Sigmoid colon (tissue), 7 donors: ENCODE results near the gene ZBTB33. TPM values are rescaled to one million over a fixed set of nuclear protein-coding genes. Genes with fewer than 3 reads are reported as not detected.

Experiments used
- DNase-seq: peaks from one replicate; pipeline ENCODE4 v3.0.0-alpha.2; 2019
- H3K27ac ChIP-seq, 4 donors: fragments of 200-600 bp; sonication (generic); one replicate each; pipeline ENCODE4 v1.5.1; 2016 to 2019; ENCODE audit warnings: mild to moderate bottlenecking in 1 of 4
- H3K27me3 ChIP-seq, 3 donors: fragments of 200-600 bp; sonication (generic); one replicate each; pipeline ENCODE4 v1.5.1; 2019; ENCODE audit warnings: mild to moderate bottlenecking in 1 of 3
- H3K36me3 ChIP-seq, 4 donors: fragments of 200-600 bp; sonication (generic); one replicate each; pipeline ENCODE4 v1.5.1; 2016 to 2019
- H3K4me1 ChIP-seq, 4 donors: fragments of 200-600 bp; sonication (generic); one replicate each; pipeline ENCODE4 v1.5.1; 2017 to 2019
- H3K4me3 ChIP-seq, 4 donors: fragments of 200-600 bp; sonication (generic); one replicate each; pipeline ENCODE4 v1.5.1; 2017 to 2019; ENCODE audit warnings: mild to moderate bottlenecking in 2 of 4, moderate library complexity in 1 of 4
- H3K9me3 ChIP-seq, 4 donors: fragments of 200-600 bp in 3 of 4; sonication (generic) in 3 of 4; one replicate each; pipeline versions ENCODE4 v1.5.1 to v1.6.1; 2013 to 2019
- CTCF ChIP-seq, 4 experiments: fragments of 450-650 bp in 3 of 4; fragments of 200-600 bp in 1 of 4; IDR thresholded peaks; one replicate each; pipeline ENCODE4 v1.5.1; 2016 to 2019; ENCODE audit warnings: antibody characterized with exemption in 4 of 4, mild to moderate bottlenecking in 3 of 4, moderate library complexity in 2 of 4
- EP300 ChIP-seq, 4 donors: sonication (generic); formaldehyde crosslinking; IDR thresholded peaks; one replicate each; pipeline ENCODE4 v1.6.1; 2017; ENCODE audit warnings: antibody characterized with exemption in 4 of 4
- POLR2A ChIP-seq, 2 donors: fragments of 450-650 bp; IDR thresholded peaks; one replicate each; pipeline ENCODE4 v1.6.1; 2016; ENCODE audit warnings: antibody characterized with exemption in 2 of 2, mild to moderate bottlenecking in 2 of 2, moderate library complexity in 2 of 2
- POLR2AphosphoS5 ChIP-seq, 4 donors: sonication (generic); formaldehyde crosslinking; IDR thresholded peaks; one replicate each; pipeline ENCODE4 v1.6.1; 2017; ENCODE audit warnings: antibody characterized with exemption in 4 of 4
- WGBS, 2 donors: extraction: QIAGEN DNeasy Blood & Tissue Kit; methylation state at CpG; one replicate each; pipeline ENCODE4 v1.1.7; 2013; 5-methylcytosine and 5-hydroxymethylcytosine counted together
- intact Hi-C: fragments of 100-400 bp; cut with DNase I; formaldehyde crosslinking; loops from one replicate; pipeline ENCODE4 v1.15.1; 2023
- polyA plus RNA-seq, 3 donors: library from polyadenylated mRNA; stranded (reverse); fragments of 200-250 nt; gene quantifications; one replicate each; pipeline ENCODE4 v1.2.3, GENCODE V29; 2013
- total RNA-seq, 4 donors: library from RNA; depleted of rRNA; stranded (reverse); fragments of >200 nt; gene quantifications; one replicate each; pipeline ENCODE4 v1.1.0, GENCODE V29; 2016
- donor health status: healthy with polysubstance abuse.
- donor health status: Bipolar disorder and iron deficiency.
- donor health status: healthy.

Gene ZBTB33
- total and polyA plus RNA-seq, 7 donors = 4.2 to 13.2 (median 5.8) TPM

- 83 to 92% methylated on average over 5 of the region's 5 CpGs for WGBS, 2 donors
- TF ChIP-seq EP300 (IDR thresholded peaks at IDR 0.05) (no peak), POLR2AphosphoS5 (IDR thresholded peaks at IDR 0.05) (no peak), CTCF (IDR thresholded peaks at IDR 0.05) (no peak), POLR2A (IDR thresholded peaks at IDR 0.05) (no peak)
- H3K27ac ChIP-seq = no peak overlapping the region
- no peaks in the 10 kb centered on the region for H3K9me3 ChIP-seq
- H3K4me1 ChIP-seq = peaks cover 0 to 14% (median 4%) of the 10 kb centered on the region in 4 donors
- intact Hi-C loops = no loop called here
- no peak overlapping the region for H3K4me3 ChIP-seq
- no peak for DNase-seq
- H3K36me3 ChIP-seq = peaks cover 0 to 11% (median 0%) of the 10 kb centered on the region in 4 donors
- H3K27me3 ChIP-seq = no peaks in the 10 kb centered on the region
Observed at GRCh38 chrX:120242813-120243212, 7.8 kb upstream of the ZBTB33 start.

- DNase-seq = no peak
- Histone ChIP-seq H3K27me3 (no peaks in the 10 kb centered on the region), H3K4me3 (peak overlapping the region; percentile 52 to 70 (median 64)), H3K27ac (peak overlapping the region; percentile 85 to 90 (median 86)), H3K9me3 (no peaks in the 10 kb centered on the region), H3K4me1 (peaks cover 0 to 14% (median 4%) of the 10 kb centered on the region in 4 donors), H3K36me3 (peaks cover 0 to 5% (median 0%) of the 10 kb centered on the region in 4 donors)
- WGBS, 2 donors = 0% methylated on average over 16 of the region's 16 CpGs
- intact Hi-C loops = no loop called here
- TF ChIP-seq POLR2A (IDR thresholded peaks at IDR 0.05) = no peak
- TF ChIP-seq CTCF (IDR thresholded peaks at IDR 0.05) = no peak
- no peak for TF ChIP-seq EP300 (IDR thresholded peaks at IDR 0.05)
Observed at GRCh38 chrX:120244395-120244734, 6.2 kb upstream of the ZBTB33 start.

- Histone ChIP-seq H3K9me3 (no peaks in the 10 kb centered on the region), H3K4me3 (peak overlapping the region; percentile 52 to 70 (median 64)), H3K27ac (peak overlapping the region; percentile 85 to 90 (median 86)), H3K27me3 (no peaks in the 10 kb centered on the region), H3K36me3 (no peaks in the 10 kb centered on the region), H3K4me1 (peaks cover 0 to 16% (median 4%) of the 10 kb centered on the region in 4 donors)
- 1% methylated on average over 43 of the region's 43 CpGs for WGBS, 2 donors
- intact Hi-C loops = no loop called here
- no peak for TF ChIP-seq POLR2A (IDR thresholded peaks at IDR 0.05)
- TF ChIP-seq POLR2AphosphoS5 (IDR thresholded peaks at IDR 0.05) = peak; percentile 32 to 70 (median 58)
- peak; percentile 91 for DNase-seq
Observed at GRCh38 chrX:120244735-120245498, 5.7 kb upstream of the ZBTB33 start.

GRCh38 chrX:120251471-120252011 is 929 bp downstream of the ZBTB33 start:
- H3K4me3 ChIP-seq = peak overlapping the region; percentile 52 to 73 (median 66)
- peaks cover 0 to 15% (median 4%) of the 10 kb centered on the region in 4 donors for H3K4me1 ChIP-seq
- DNase-seq = peak; percentile 72
- 0 to 1% methylated on average over 28 of the region's 28 CpGs for WGBS, 2 donors
- peak overlapping the region; percentile 89 to 93 (median 90) for H3K27ac ChIP-seq
- no peaks in the 10 kb centered on the region for H3K9me3 ChIP-seq
- no peak for TF ChIP-seq POLR2AphosphoS5 (IDR thresholded peaks at IDR 0.05)
- TF ChIP-seq EP300 (IDR thresholded peaks at IDR 0.05) = no peak
- TF ChIP-seq POLR2A (IDR thresholded peaks at IDR 0.05) = no peak
- no peak for TF ChIP-seq CTCF (IDR thresholded peaks at IDR 0.05)
- H3K27me3 ChIP-seq = no peaks in the 10 kb centered on the region
- H3K36me3 ChIP-seq = peaks cover 0 to 15% (median 2%) of the 10 kb centered on the region in 4 donors
- intact Hi-C loops = loop anchor here (5.0 kb wide), 2 partner anchors 56 to 206 kb away; no protein-coding TSS in a partner anchor

- Histone ChIP-seq H3K9me3 (no peaks in the 10 kb centered on the region), H3K36me3 (peaks cover 0 to 15% (median 2%) of the 10 kb centered on the region in 4 donors), H3K4me3 (no peak overlapping the region), H3K27me3 (no peaks in the 10 kb centered on the region), H3K27ac (no peak overlapping the region), H3K4me1 (peaks cover 0 to 15% (median 4%) of the 10 kb centered on the region in 4 donors)
- TF ChIP-seq POLR2AphosphoS5 (IDR thresholded peaks at IDR 0.05) = no peak
- no peak for TF ChIP-seq EP300 (IDR thresholded peaks at IDR 0.05)
- no peak for TF ChIP-seq CTCF (IDR thresholded peaks at IDR 0.05)
- no peak for TF ChIP-seq POLR2A (IDR thresholded peaks at IDR 0.05)
- DNase-seq = no peak
- intact Hi-C loops = loop anchor here (5.0 kb wide), 2 partner anchors 54 to 204 kb away; no protein-coding TSS in a partner anchor
- 85 to 90% methylated on average over 6 of the region's 6 CpGs for WGBS, 2 donors
Observed at GRCh38 chrX:120253784-120254183, 3.2 kb downstream of the ZBTB33 start.
